Measurements from ENCODE around the gene BLTP3B.
"Not testable (repeated sequence)": the region's sequence is repeated elsewhere in the genome, so short reads cannot be mapped to it uniquely, and the experiment has no call there.

BLTP3B gene

GRCh38 chr12:100142851-100143559 is at the start of gene BLTP3B:
Gene BLTP3B (minus strand): TSS chr12:100142874. CDS start chr12:100142635, 239 bp downstream.
- in situ Hi-C loops (cut with HindIII; ENCODE audit: low sequenced_read_pairs) = no loop called here

- in situ Hi-C loops (cut with HindIII; ENCODE audit: low sequenced_read_pairs) = no loop called here
Observed at GRCh38 chr12:100189636-100190394, 47.1 kb upstream of the BLTP3B start.

GRCh38 chr12:100188888-100189635 is 46.4 kb upstream of the BLTP3B start:
- in situ Hi-C loops (cut with HindIII; ENCODE audit: low sequenced_read_pairs) = not testable (repeated sequence)

GRCh38 chr12:100187857-100188519 is 45.3 kb upstream of the BLTP3B start:
- in situ Hi-C loops (cut with HindIII; ENCODE audit: low sequenced_read_pairs) = no loop called here

- in situ Hi-C loops (cut with HindIII; ENCODE audit: low sequenced_read_pairs) = no loop called here
Observed at GRCh38 chr12:100187068-100187467, 44.4 kb upstream of the BLTP3B start.

GRCh38 chr12:100186071-100186470 is 43.4 kb upstream of the BLTP3B start:
- in situ Hi-C loops (cut with HindIII; ENCODE audit: low sequenced_read_pairs) = no loop called here

GRCh38 chr12:100185361-100185894 is 42.8 kb upstream of the BLTP3B start:
- in situ Hi-C loops (cut with HindIII; ENCODE audit: low sequenced_read_pairs) = no loop called here

- in situ Hi-C loops (cut with HindIII; ENCODE audit: low sequenced_read_pairs) = no loop called here
Observed at GRCh38 chr12:100184549-100185145, 42.0 kb upstream of the BLTP3B start.

GRCh38 chr12:100179252-100179651 is 36.6 kb upstream of the BLTP3B start:
- in situ Hi-C loops (cut with HindIII; ENCODE audit: low sequenced_read_pairs) = no loop called here

GRCh38 chr12:100176493-100176892 is 33.8 kb upstream of the BLTP3B start:
- in situ Hi-C loops (cut with HindIII; ENCODE audit: low sequenced_read_pairs) = not testable (repeated sequence)

- in situ Hi-C loops (cut with HindIII; ENCODE audit: low sequenced_read_pairs) = no loop called here
Observed at GRCh38 chr12:100174495-100174894, 31.8 kb upstream of the BLTP3B start.

GRCh38 chr12:100173111-100173510 is 30.4 kb upstream of the BLTP3B start:
- in situ Hi-C loops (cut with HindIII; ENCODE audit: low sequenced_read_pairs) = no loop called here

- in situ Hi-C loops (cut with HindIII; ENCODE audit: low sequenced_read_pairs) = no loop called here
Observed at GRCh38 chr12:100171248-100171647, 28.6 kb upstream of the BLTP3B start.

- in situ Hi-C loops (cut with HindIII; ENCODE audit: low sequenced_read_pairs) = no loop called here
Observed at GRCh38 chr12:100170313-100170858, 27.7 kb upstream of the BLTP3B start.

GRCh38 chr12:100169345-100169744 is 26.7 kb upstream of the BLTP3B start:
- in situ Hi-C loops (cut with HindIII; ENCODE audit: low sequenced_read_pairs) = no loop called here

- in situ Hi-C loops (cut with HindIII; ENCODE audit: low sequenced_read_pairs) = no loop called here
Observed at GRCh38 chr12:100168562-100168961, 25.9 kb upstream of the BLTP3B start.

- in situ Hi-C loops (cut with HindIII; ENCODE audit: low sequenced_read_pairs) = no loop called here
Observed at GRCh38 chr12:100166232-100166631, 23.6 kb upstream of the BLTP3B start.

- in situ Hi-C loops (cut with HindIII; ENCODE audit: low sequenced_read_pairs) = no loop called here
Observed at GRCh38 chr12:100165356-100165755, 22.7 kb upstream of the BLTP3B start.

- in situ Hi-C loops (cut with HindIII; ENCODE audit: low sequenced_read_pairs) = no loop called here
Observed at GRCh38 chr12:100164153-100164704, 21.6 kb upstream of the BLTP3B start.

All from DLD1 (cell line).